Breast epithelium (tissue), 3 donors: ENCODE results near the gene VPS26B.

Experiments used
- CTCF ChIP-seq, 3 donors: fragments of 450-650 bp; IDR thresholded peaks; one replicate each; pipeline ENCODE4 v1.5.1; 2016 to 2017; ENCODE audit warnings: antibody characterized with exemption in 3 of 3, mild to moderate bottlenecking in 3 of 3, moderate library complexity in 3 of 3
- POLR2A ChIP-seq: fragments of 450-650 bp; IDR thresholded peaks from one replicate; pipeline ENCODE4 v1.6.1; 2016; ENCODE audit warnings: antibody characterized with exemption, mild to moderate bottlenecking, moderate library complexity

GRCh38 chr11:134199531-134199930 is 24.9 kb upstream of the VPS26B start:
- TF ChIP-seq CTCF (IDR thresholded peaks at IDR 0.05) (no peak), POLR2A (no peak)
